ENCODE results near the gene MRPL47. TPM values are rescaled to one million over a fixed set of nuclear protein-coding genes. Genes with fewer than 3 reads are reported as not detected.

Gene MRPL47
- total RNA-seq: 10 to 100 TPM; 11.0 to 20.6 (median 14.6) TPM

DNA sequence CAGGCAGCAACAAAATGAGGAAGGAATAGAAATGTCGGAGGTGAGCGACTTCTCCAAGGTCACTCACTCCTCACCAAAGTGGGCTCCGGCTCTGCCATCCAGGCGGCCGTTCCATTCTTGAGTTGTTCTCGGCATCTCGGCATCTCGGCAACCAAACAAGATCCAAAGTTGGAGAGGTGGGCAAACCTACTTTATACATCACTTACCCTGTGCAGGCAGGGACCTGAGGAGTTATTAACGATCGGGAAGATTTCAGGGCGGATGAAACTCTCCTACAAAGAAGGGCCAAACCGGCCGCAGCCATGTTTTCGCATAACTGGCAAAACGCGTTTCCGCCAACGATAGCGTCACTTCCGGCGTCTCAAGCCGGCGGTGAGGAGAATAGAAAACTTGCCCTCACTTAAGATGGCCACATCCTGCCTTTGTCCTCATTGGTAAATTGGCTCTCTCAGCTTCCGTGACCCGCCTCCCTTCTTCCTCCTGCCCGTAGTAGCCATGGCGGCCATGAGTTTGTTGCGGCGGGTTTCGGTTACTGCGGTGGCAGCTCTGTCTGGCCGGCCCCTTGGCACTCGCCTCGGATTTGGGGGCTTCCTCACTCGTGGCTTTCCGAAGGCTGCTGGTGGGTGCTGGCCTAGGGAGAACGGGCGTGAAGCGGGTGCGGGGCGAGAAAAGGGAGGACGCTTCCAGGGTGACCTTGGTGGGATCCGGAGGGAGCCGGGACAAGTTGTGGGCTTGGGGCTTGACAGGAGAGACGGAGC is at the start of gene MRPL47, which contains the start of gene NDUFB5:
MRPL47 (minus strand) TSS at position 318 of the 758 bp plus-strand sequence; CDS start at position 304, 14 bp downstream.
NDUFB5 (plus strand) TSS at position 474 of the 758 bp plus-strand sequence; CDS start at position 496, 22 bp downstream.
- Histone ChIP-seq H3K27ac (peak within 1 kb of the TSS; percentile 82 to 90 (median 87)), H3K4me1 (peaks cover 0 to 25% (median 9%) of the 10 kb centered on the region in 4 donors), H3K36me3 (peaks cover 0 to 30% (median 0%) of the 10 kb centered on the region in 3 donors), H3K9me3 (no peaks in the 10 kb centered on the region), H3K27me3 (no peaks in the 10 kb centered on the region), H3K4me3 (peak within 1 kb of the TSS; percentile 65 to 83 (median 68))
- TF ChIP-seq POLR2A (IDR thresholded peaks at IDR 0.05) (peak; percentile 63 to 83), CTCF (IDR thresholded peaks at IDR 0.05) (no peak)
- peak; percentile 92 to 97 (median 92) for DNase-seq

DNA sequence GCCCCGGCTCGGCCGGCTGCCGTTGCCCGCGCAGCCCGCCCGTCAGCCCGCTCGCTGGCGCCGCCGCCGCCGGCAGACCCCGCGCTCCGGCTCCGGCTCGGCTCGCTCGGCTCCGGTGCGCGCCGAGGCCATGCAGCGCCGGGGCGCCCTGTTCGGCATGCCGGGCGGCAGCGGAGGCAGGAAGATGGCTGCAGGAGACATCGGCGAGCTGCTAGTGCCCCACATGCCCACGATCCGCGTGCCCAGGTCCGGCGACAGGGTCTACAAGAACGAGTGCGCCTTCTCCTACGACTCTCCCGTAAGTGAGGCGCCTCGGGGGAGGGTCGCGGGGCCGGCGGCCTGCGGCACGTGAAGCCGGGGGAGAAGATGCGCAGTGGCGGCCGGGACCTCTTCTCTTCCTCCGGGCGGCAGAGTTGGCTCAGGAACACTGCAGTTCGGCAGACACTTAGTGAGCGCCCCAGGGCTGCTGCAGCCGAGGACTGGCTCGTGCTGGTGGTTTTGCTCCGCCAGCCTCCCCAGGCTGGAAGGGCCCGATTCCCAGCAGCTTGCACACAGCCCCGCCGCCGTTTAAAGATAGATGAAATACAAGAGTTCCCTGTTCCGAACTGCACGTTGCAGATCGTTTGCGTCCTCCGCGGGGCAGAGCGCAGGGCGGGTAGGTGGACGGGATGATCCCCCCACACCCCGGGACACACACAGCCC is 48.8 kb upstream of the MRPL47 start:
- TF ChIP-seq POLR2A (IDR thresholded peaks at IDR 0.05): no peak
- no peak for TF ChIP-seq CTCF (IDR thresholded peaks at IDR 0.05)
- peaks cover 0 to 10% (median 0%) of the 10 kb centered on the region in 4 donors for H3K4me1 ChIP-seq
- H3K36me3 ChIP-seq: no peaks in the 10 kb centered on the region
- peak; percentile 67 to 82 (median 73) for DNase-seq
- H3K27ac ChIP-seq: peak overlapping the region; percentile 74 to 91 (median 85)
- peak overlapping the region; percentile 68 to 90 (median 78) for H3K4me3 ChIP-seq
- no peaks in the 10 kb centered on the region for H3K9me3 ChIP-seq
- no peaks in the 10 kb centered on the region for H3K27me3 ChIP-seq

GRCh38 chr3:179652447-179653095 is 48.1 kb upstream of the MRPL47 start, which contains the start of gene USP13:
Gene USP13 (plus strand): TSS chr3:179653040. CDS start chr3:179653226, 186 bp downstream.
- H3K4me3 ChIP-seq: peak within 1 kb of the TSS; percentile 68 to 90 (median 78)

DNA sequence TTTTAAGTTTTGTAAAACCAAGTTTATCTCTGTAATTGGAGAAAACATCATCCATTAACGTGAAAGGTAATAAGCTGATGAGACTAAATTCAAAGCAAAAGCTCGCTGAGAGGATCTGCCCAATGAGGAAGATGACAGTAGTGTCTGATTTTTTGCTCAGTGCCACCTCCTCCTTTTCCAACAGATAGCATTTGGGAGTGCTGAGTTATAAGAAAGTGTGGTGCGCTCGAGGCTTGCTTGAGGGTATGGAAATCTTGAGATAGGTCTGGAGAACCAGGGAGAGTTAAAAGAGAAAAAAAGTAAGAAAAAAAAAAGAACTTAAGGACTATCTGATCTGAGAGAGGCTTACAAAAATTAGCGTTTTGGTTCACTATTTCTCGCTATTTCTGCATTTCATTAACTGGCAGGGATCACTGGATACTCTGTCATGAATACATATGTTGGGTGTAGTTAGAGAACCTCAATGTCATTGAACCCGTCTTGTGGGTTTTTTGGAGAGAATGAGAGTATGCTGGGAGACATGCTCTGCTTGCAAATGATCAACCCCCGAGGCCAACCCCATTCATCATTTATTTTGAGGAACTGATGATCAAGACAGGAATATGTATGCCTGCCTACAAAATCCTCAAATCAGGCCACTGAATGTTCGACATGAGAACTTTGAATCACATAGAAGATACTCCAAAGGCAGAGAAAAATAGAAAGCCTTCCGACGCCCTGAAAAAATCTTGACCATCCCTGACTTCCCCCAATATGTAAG is 47.4 kb upstream of the MRPL47 start:
- H3K4me1 ChIP-seq: peaks cover 0 to 10% (median 0%) of the 10 kb centered on the region in 4 donors
- H3K27me3 ChIP-seq: no peaks in the 10 kb centered on the region
- peak overlapping the region in 3 of 4 donors; percentile 80 to 91 (median 90) for H3K27ac ChIP-seq
- H3K36me3 ChIP-seq: no peaks in the 10 kb centered on the region
- H3K9me3 ChIP-seq: no peaks in the 10 kb centered on the region
- peak overlapping the region; percentile 68 to 90 (median 78) for H3K4me3 ChIP-seq
- DNase-seq: no peak
- no peak for TF ChIP-seq POLR2A (IDR thresholded peaks at IDR 0.05)
- TF ChIP-seq CTCF (IDR thresholded peaks at IDR 0.05): no peak

More at GRCh38 chr3:179652447-179653095, 48.1 kb upstream of the MRPL47 start, which contains the start of gene USP13:
- peak in 2 of 3 donors; percentile 67 to 81 for DNase-seq
- H3K9me3 ChIP-seq: no peaks in the 10 kb centered on the region
- peak within 1 kb of the TSS; percentile 74 to 91 (median 85) for H3K27ac ChIP-seq
- H3K27me3 ChIP-seq: no peaks in the 10 kb centered on the region
- no peaks in the 10 kb centered on the region for H3K36me3 ChIP-seq
- H3K4me1 ChIP-seq: peaks cover 0 to 10% (median 0%) of the 10 kb centered on the region in 4 donors
- TF ChIP-seq CTCF (IDR thresholded peaks at IDR 0.05) (peak in 1 of 6 experiments; percentile 5), POLR2A (IDR thresholded peaks at IDR 0.05) (no peak)

Measured in Peyer's patch (tissue), 4 donors.